Glutamatergic neuron (in vitro differentiated cells): ENCODE measurements around the gene TP53TG5. TPM values are rescaled to one million over a fixed set of nuclear protein-coding genes. Genes with fewer than 3 reads are reported as not detected.

Experiments
- DNase-seq: peaks from one replicate; pipeline ENCODE4 v3.0.0; 2022
- H3K27ac Mint-ChIP-seq: one replicate; pipeline ENCODE4 v1.8.0; 2020; ENCODE audit warnings: mild to moderate bottlenecking, mixed read lengths, inconsistent platforms; ENCODE audit not compliant: unreplicated experiment
- H3K27me3 Mint-ChIP-seq: one replicate; pipeline ENCODE4 v1.8.0; 2020; ENCODE audit warnings: mild to moderate bottlenecking, moderate library complexity, mixed read lengths, inconsistent platforms; ENCODE audit not compliant: unreplicated experiment
- H3K36me3 Mint-ChIP-seq: one replicate; pipeline ENCODE4 v1.8.0; 2020; ENCODE audit warnings: mild to moderate bottlenecking, mixed read lengths, inconsistent platforms; ENCODE audit not compliant: unreplicated experiment
- H3K4me1 Mint-ChIP-seq: one replicate; pipeline ENCODE4 v1.8.0; 2020; ENCODE audit warnings: mild to moderate bottlenecking, low read depth, mixed read lengths, inconsistent platforms; ENCODE audit not compliant: unreplicated experiment
- H3K4me3 Mint-ChIP-seq: one replicate; pipeline ENCODE4 v1.8.0; 2020; ENCODE audit warnings: mild to moderate bottlenecking, mixed read lengths, inconsistent platforms; ENCODE audit not compliant: unreplicated experiment
- H3K9me3 Mint-ChIP-seq: one replicate; pipeline ENCODE4 v1.8.0; 2020; ENCODE audit warnings: mild to moderate bottlenecking, moderate library complexity, mixed read lengths, inconsistent platforms; ENCODE audit not compliant: unreplicated experiment
- total RNA-seq: library from RNA; stranded (reverse); fragmentation: NEBNext Ultra II Directional; extraction: Animal tissue kit (Norgen Biotek cat#: 25700); gene quantifications from one replicate; pipeline ENCODE4 v1.2.1, GENCODE V29; 2021; ENCODE audit not compliant: unreplicated experiment
- TF ChIP-seq, protein P1 (sequence below): fragments of 200-600 bp; sonication (generic); IDR thresholded peaks from one replicate; pipeline ENCODE4 v1.5.0; 2021; ENCODE audit not compliant: partially characterized antibody, unreplicated experiment

TP53TG5 gene
- total RNA-seq, 1 donor from 2014 or later, result not detected

DNA sequence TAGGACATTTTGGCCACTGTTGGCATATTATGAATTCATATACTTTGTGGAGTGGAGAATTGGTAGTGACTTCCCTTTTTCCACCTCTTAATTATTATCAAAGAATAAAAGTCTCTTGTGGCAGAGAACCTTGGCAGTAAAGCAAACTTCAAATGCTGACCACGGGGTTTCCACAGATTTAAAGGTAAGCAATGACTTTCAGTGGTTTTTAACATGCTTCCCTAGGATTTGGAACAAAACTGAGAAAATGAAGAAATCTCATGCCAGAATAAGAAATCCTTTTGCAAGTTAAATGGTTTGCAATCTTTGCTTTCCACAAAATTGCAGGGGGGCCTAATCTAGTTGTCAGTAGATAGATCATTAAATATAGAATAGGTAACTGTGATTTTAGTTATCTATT lies 27.9 kb downstream of the TP53TG5 start:
- Mint-ChIP-seq H3K9me3 (peaks cover 2% of the 10 kb centered on the region), H3K36me3 (no peaks in the 10 kb centered on the region)

DNA sequence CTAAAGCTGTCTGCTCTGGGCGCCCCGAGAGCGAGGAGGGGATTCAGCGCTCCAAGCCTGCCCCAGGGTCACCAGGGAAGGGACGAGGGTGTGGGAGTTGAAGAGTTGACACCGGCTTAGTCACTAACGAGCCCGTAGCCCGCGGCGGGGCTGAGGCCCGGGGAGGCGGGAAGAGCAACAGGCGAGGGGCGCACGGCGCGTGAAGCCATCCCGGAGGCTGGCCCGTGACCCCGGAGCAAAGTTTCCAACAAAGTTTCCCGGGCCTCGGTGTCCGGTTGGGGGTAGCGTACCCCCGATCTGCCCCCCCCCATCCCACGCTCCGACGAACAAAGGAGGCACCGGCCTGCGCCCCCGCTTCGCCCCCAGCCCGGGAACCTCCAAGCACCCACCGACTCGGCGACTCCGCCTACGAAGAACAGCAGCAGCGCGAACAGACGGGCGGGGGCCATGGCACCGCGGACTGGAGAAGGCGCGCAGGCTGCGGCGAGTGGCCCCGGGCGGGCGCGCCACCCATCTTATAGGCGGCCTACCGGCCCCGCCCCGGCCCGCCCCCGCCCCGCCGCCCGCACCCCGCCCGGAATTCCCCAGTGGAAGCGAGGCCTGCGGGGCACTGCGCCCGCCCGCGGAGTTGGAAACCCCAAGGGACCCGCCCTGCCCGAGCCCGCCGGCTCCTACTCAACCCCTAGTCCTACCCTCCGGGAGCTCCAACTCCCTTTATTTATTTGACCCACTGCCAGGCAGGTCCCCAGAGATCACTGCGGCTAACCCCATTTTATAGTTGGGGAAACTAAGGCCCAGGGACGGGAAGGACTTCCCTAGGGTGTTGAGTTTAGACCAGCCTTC lies 30.0 kb downstream of the TP53TG5 start, which contains the start of gene SDC4:
TSS of gene SDC4 (minus strand) at position 489 of the 843 bp plus-strand sequence. CDS start at position 449, 40 bp downstream.
- Mint-ChIP-seq H3K27me3 (no peaks in the 10 kb centered on the region), H3K4me1 (no peaks in the 10 kb centered on the region), H3K27ac (no peak within 1 kb of the TSS), H3K9me3 (peaks cover 2% of the 10 kb centered on the region), H3K36me3 (no peaks in the 10 kb centered on the region), H3K4me3 (peak within 1 kb of the TSS; percentile 72)
- TF ChIP-seq, protein P1, sequence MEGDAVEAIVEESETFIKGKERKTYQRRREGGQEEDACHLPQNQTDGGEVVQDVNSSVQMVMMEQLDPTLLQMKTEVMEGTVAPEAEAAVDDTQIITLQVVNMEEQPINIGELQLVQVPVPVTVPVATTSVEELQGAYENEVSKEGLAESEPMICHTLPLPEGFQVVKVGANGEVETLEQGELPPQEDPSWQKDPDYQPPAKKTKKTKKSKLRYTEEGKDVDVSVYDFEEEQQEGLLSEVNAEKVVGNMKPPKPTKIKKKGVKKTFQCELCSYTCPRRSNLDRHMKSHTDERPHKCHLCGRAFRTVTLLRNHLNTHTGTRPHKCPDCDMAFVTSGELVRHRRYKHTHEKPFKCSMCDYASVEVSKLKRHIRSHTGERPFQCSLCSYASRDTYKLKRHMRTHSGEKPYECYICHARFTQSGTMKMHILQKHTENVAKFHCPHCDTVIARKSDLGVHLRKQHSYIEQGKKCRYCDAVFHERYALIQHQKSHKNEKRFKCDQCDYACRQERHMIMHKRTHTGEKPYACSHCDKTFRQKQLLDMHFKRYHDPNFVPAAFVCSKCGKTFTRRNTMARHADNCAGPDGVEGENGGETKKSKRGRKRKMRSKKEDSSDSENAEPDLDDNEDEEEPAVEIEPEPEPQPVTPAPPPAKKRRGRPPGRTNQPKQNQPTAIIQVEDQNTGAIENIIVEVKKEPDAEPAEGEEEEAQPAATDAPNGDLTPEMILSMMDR, result no peak
- peak; percentile 40 for DNase-seq

More for the DNA sequence above, 27.9 kb downstream of the TP53TG5 start:
- no peaks in the 10 kb centered on the region for H3K27me3 Mint-ChIP-seq
- no peak overlapping the region for H3K4me3 Mint-ChIP-seq
- H3K4me1 Mint-ChIP-seq, result no peaks in the 10 kb centered on the region
- DNase-seq, result no peak
- TF ChIP-seq, protein P1, result no peak
- H3K27ac Mint-ChIP-seq, result no peak overlapping the region

DNA sequence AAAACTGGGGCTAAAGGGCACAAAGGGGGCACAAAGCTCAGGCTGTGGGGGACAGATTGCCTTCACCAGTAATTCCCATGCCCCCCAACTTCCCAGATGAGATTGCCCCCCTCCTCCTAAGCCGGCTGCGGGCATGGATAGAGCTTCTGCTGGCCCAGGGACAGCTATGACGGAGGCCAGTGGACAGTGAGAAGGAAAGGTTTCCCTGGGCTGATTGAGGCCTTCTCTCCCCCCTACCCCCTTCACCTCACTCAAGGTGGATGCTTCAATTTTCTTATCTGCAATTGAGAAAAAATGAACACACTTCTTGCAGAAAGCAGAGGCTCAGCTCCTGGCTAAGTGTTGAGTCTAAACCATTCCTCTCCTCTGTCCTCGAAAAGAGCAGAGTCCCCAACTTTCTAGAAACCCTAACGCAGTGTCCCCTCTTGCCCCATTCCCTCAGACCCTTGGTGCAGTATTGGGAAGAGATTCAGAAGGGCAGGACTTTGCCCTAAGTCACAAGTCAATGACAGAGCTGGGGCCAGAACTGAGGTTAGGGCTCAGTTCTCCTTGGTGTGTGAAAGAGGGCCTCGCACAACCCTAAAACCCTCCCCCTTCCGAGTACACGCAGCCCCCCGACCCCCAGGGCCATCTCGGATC lies 30.7 kb downstream of the TP53TG5 start:
- Mint-ChIP-seq H3K4me3 (peak overlapping the region; percentile 72), H3K36me3 (no peaks in the 10 kb centered on the region), H3K27me3 (no peaks in the 10 kb centered on the region), H3K27ac (no peak overlapping the region), H3K9me3 (peaks cover 2% of the 10 kb centered on the region), H3K4me1 (no peaks in the 10 kb centered on the region)
- DNase-seq, result no peak
- TF ChIP-seq, protein P1, result no peak

DNA sequence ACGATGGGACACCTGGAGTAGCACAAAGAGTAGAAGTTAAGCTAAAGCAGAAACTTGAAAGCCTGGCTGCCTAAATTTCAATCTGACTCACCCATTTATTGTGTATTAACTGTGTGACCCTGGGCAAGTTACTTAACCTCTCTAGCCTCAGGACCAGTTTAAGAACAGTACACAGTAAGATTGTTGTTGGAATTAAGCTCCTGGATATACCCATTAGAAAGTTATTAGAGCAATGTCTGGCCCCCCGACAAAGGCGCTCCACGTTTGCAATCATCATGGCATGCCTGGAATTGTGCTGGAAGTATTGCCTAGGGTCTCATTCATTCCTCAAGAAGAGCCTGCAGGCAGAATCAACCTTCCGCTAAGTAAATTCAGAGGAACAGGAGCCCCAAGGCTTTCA lies 31.3 kb downstream of the TP53TG5 start:
- TF ChIP-seq, protein P1, result no peak
- DNase-seq, result no peak
- Mint-ChIP-seq H3K4me3 (peak overlapping the region; percentile 22), H3K4me1 (no peaks in the 10 kb centered on the region), H3K27ac (no peak overlapping the region), H3K9me3 (peaks cover 2% of the 10 kb centered on the region), H3K27me3 (no peaks in the 10 kb centered on the region), H3K36me3 (no peaks in the 10 kb centered on the region)

DNA sequence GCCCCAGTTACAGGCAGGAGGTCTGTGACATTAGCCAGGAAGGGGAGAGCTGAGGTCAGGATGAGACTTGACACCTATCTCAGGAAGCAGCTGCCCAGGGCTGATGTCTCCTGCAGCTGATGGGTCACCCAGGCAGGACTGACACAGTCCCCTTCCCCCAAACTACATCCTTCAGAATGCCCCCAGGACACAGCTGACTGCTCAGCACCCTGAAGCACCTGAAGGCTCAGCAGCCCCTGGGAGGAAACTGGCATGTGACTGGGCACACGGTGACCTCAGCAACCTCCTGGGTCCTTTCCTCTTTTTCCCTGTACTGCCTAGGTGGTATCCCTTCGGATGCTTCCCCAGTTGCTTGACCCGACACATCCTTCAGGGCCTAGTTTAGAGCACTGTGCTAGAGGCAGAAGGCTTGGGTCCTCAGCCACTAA lies 31.8 kb downstream of the TP53TG5 start:
- Mint-ChIP-seq H3K9me3 (peaks cover 2% of the 10 kb centered on the region), H3K36me3 (no peaks in the 10 kb centered on the region), H3K4me1 (no peaks in the 10 kb centered on the region), H3K27me3 (no peaks in the 10 kb centered on the region), H3K4me3 (no peak overlapping the region), H3K27ac (no peak overlapping the region)
- TF ChIP-seq, protein P1, result no peak
- no peak for DNase-seq
